A549 (cell line): Measurements from ENCODE around the gene ZNF143. TPM values are rescaled to one million over a fixed set of nuclear protein-coding genes. Genes with fewer than 3 reads are reported as not detected.

ENCODE experiments used
- ATAC-seq, 2 experiments: fragments of 200-7000 bp in 1 of 2; fragments of >200 bp in 1 of 2; cut with Nextera tagmentation in 1 of 2; cut with Tn5 transposase in 1 of 2; 3 replicates each; pipeline versions ENCODE4 v1.8.0 to v1.9.1; 2018 to 2020; ENCODE audit warnings: mild to moderate bottlenecking in 1 of 2, moderate library complexity in 1 of 2
- CTCF ChIA-PET: fragments of 300-600 bp; sonication (Branson Sonifier 250); formaldehyde crosslinking; extraction: SDS; loops from one replicate; lab custom pipeline; 2021; ENCODE audit warnings: antibody characterized with exemption, inconsistent platforms; lab: Yijun Ruan, JAX
- POLR2A ChIA-PET: fragments of 350-600 bp; formaldehyde crosslinking; extraction: SDS; loops from one replicate; lab custom pipeline; 2021; ENCODE audit warnings: antibody characterized with exemption, inconsistent platforms; lab: Yijun Ruan, JAX
- DNase-seq, 2 experiments: peaks; one replicate each; pipeline versions ENCODE4 v3.0.0 to v3.0.0-alpha.2; 2011 to 2016; ENCODE audit warnings: low read depth in 1 of 2, low spot score in 1 of 2
- FAIRE-seq: peaks from 2 replicates; lab custom pipeline; 2011; peaks lifted over from hg19 to GRCh38; lab: Jason Lieb, UNC
- H3K27ac ChIP-seq, 2 experiments: fragments of >200 bp; sonication (Bioruptor Twin); formaldehyde crosslinking; 3 replicates each; pipeline ENCODE4 v1.5.1; 2016 to 2017
- H3K4me1 ChIP-seq: fragments of >200 bp; sonication (Bioruptor Twin); formaldehyde crosslinking; 3 replicates; pipeline ENCODE4 v1.6.1; 2016
- H3K4me2 ChIP-seq: fragments of >200 bp; sonication (Bioruptor Twin); formaldehyde crosslinking; 3 replicates; pipeline ENCODE4 v1.6.1; 2016
- H3K4me3 ChIP-seq: fragments of >200 bp; sonication (Bioruptor Twin); formaldehyde crosslinking; 3 replicates; pipeline ENCODE4 v1.5.1; 2016
- H3K9me3 ChIP-seq: fragments of >200 bp; sonication (Bioruptor Twin); formaldehyde crosslinking; 3 replicates; pipeline ENCODE4 v1.6.1; 2016
- ATOH8 ChIP-seq: fragments of 250-450 bp; sonication (Bioruptor Pico); IDR thresholded peaks from 2 replicates; pipeline ENCODE4 v1.5.0; 2020; ENCODE audit warnings: low read depth, mild to moderate bottlenecking, moderate library complexity
- BCL3 ChIP-seq: fragments of >200 bp; sonication (Bioruptor Twin); formaldehyde crosslinking; IDR thresholded peaks from 3 replicates; pipeline ENCODE4 v1.6.1; 2016
- CBX2 ChIP-seq: fragments of 200-600 bp; sonication (generic); IDR thresholded peaks from 2 replicates; pipeline ENCODE4 v1.6.1; 2016; ENCODE audit warnings: low read depth, mild to moderate bottlenecking, borderline replicate concordance
- EHMT2 ChIP-seq: fragments of 200-600 bp; sonication (generic); IDR thresholded peaks from 2 replicates; pipeline ENCODE4 v1.6.1; 2016; ENCODE audit warnings: antibody characterized with exemption, low read depth, mild to moderate bottlenecking, moderate library complexity
- EP300 ChIP-seq, 2 experiments: fragments of >200 bp; sonication (Bioruptor Twin); formaldehyde crosslinking; IDR thresholded peaks; 2 replicates in 1 of 2; 3 replicates in 1 of 2; pipeline ENCODE4 v1.6.1; 2016 to 2017
- ESRRA ChIP-seq: fragments of 150-350 bp; IDR thresholded peaks from 2 replicates; pipeline ENCODE4 v1.6.1; 2014; ENCODE audit warnings: mild to moderate bottlenecking, low read length, borderline replicate concordance
- FOSB ChIP-seq: fragments of 250-450 bp; sonication (Bioruptor Pico); IDR thresholded peaks from 2 replicates; pipeline ENCODE4 v1.5.0; 2020; ENCODE audit warnings: mild to moderate bottlenecking, moderate library complexity
- FOSL2 ChIP-seq, 2 experiments: fragments of 450-650 bp in 1 of 2; fragments of >200 bp in 1 of 2; sonication (Bioruptor Twin) in 1 of 2; formaldehyde crosslinking; IDR thresholded peaks; 2 replicates each; pipeline versions ENCODE4 v1.5.0 to v1.6.1; 2016 to 2020; ENCODE audit warnings: mild to moderate bottlenecking in 1 of 2, moderate library complexity in 1 of 2
- HEYL ChIP-seq: fragments of 250-450 bp; sonication (Bioruptor Pico); IDR thresholded peaks from 2 replicates; pipeline ENCODE4 v1.8.0; 2021; ENCODE audit warnings: mild to moderate bottlenecking, moderate library complexity
- KDM1A ChIP-seq: fragments of 200-600 bp; sonication (generic); IDR thresholded peaks from 2 replicates; pipeline ENCODE4 v1.6.1; 2016; ENCODE audit warnings: low read depth, mild to moderate bottlenecking
- MAFK ChIP-seq: fragments of 450-650 bp; IDR thresholded peaks from 2 replicates; pipeline ENCODE4 v1.6.1; 2014; ENCODE audit not compliant: partially characterized antibody
- MYC ChIP-seq: IDR thresholded peaks from 2 replicates; pipeline ENCODE4 v1.6.1; 2012; ENCODE audit warnings: mild to moderate bottlenecking, inconsistent platforms, low read length, improper control_type of control experiment, borderline replicate concordance
- NFE2L2 ChIP-seq: fragments of 150-350 bp; conservative IDR thresholded peaks from 2 replicates; pipeline ENCODE4 v1.6.1; 2014; ENCODE audit warnings: low read length
- POLR2AphosphoS2 ChIP-seq: conservative IDR thresholded peaks from 2 replicates; pipeline ENCODE4 v1.6.1; 2012; ENCODE audit warnings: low read length, improper control_type of control experiment, inconsistent platforms
- RFX5 ChIP-seq: fragments of 450-650 bp; IDR thresholded peaks from 2 replicates; pipeline ENCODE4 v1.7.1; 2014; ENCODE audit warnings: antibody characterized with exemption, mild to moderate bottlenecking, moderate library complexity
- TP53 ChIP-seq: fragments of 250-450 bp; sonication (Bioruptor Pico); IDR thresholded peaks from 2 replicates; pipeline ENCODE4 v1.5.0; 2021; ENCODE audit warnings: mild to moderate bottlenecking, moderate library complexity
- ZNF302 ChIP-seq: fragments of 250-450 bp; sonication (Bioruptor Pico); IDR thresholded peaks from 2 replicates; pipeline ENCODE4 v1.9.0; 2021; ENCODE audit warnings: inconsistent platforms, mild to moderate bottlenecking, moderate library complexity
- WGBS: methylation state at CpG from one replicate; pipeline ENCODE4 v1.1.6; 2017; ENCODE audit errors: missing lambda C conversion rate; 5-methylcytosine and 5-hydroxymethylcytosine counted together
- polyA plus RNA-seq, 4 experiments: library from polyadenylated mRNA; depleted of rRNA in 3 of 4; stranded (reverse); fragments of >200 nt; fragmentation: RNase III in 1 of 4; extraction: RNeasy Plus Mini Kit Qiagen cat#74134 plus additional on column Dnase treatment in 1 of 4; gene quantifications; 2 replicates in 3 of 4; 3 replicates in 1 of 4; pipeline ENCODE4 v1.2.3, GENCODE V29; 2011 to 2017
- TF ChIP-seq, protein P1 (sequence below): IDR thresholded peaks from 2 replicates; pipeline ENCODE4 v1.6.1; 2012; ENCODE audit warnings: low read depth, borderline replicate concordance

Gene ZNF143
- polyA plus RNA-seq, 2 of the 4 experiments (the other 2 are of a cell fraction) = 14.4 to 38.4 TPM

DNA sequence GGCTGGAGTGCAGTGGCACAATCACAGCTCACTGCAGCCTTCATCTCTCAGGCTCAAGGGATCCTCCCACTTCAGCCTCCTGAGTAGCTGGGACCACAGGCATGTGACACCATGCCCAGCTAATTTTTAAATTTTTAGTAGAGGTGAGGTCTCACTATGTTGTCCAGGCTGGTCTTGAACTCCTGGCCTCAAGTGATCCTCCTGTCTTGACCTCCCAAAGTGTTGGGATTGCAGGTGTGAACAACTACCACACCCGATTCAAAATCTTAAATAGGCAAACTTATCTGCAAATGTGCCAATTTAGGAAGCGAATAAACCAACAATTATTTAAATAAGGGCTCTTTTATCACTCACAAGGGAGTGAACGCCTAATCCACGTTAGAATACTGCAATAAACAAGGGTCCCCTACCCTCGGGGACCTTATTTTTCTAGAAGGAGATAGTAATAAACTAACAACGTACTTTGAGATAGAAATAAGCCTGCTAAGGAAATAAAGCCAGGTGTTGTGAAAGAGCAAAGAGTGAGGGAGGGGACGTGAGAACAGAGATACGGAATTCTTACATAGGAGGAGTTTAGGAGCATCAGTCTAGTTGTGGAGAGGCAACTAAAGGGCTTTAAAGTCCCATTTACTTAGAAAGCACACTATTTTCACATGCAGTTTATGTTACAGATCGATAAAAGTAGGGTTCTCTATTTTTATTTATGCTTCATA, 109.7 kb downstream of the ZNF143 start:
- Histone ChIP-seq H3K9me3 (no peaks in the 10 kb centered on the region), H3K4me1 (peaks cover 55% of the 10 kb centered on the region), H3K27ac (peak overlapping the region; percentile 83 to 84; a peak in 5 of 6 replicates), H3K4me2 (peak overlapping the region; percentile 92; the same call in 1 of the 3 replicates), H3K4me3 (no peak overlapping the region)
- no peak for DNase-seq
- POLR2A ChIA-PET = no interaction called here
- TF ChIP-seq ATOH8 (CRISPR knock-in tag) (no peak), FOSL2 (IDR thresholded peaks at IDR 0.05) (no peak), FOSL2 (CRISPR knock-in tag; IDR thresholded peaks at IDR 0.05) (no peak), TP53 (no peak), FOSB (CRISPR knock-in tag) (no peak), RFX5 (no peak), ZNF302 (CRISPR knock-in tag) (no peak), MAFK (no peak), HEYL (no peak), KDM1A (no peak), CBX2 (no peak), MYC (no peak), BCL3 (no peak)
- TF ChIP-seq, protein P1, sequence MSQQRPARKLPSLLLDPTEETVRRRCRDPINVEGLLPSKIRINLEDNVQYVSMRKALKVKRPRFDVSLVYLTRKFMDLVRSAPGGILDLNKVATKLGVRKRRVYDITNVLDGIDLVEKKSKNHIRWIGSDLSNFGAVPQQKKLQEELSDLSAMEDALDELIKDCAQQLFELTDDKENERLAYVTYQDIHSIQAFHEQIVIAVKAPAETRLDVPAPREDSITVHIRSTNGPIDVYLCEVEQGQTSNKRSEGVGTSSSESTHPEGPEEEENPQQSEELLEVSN = no peak
- ATAC-seq = no peak
- no peak for FAIRE-seq
- WGBS = 84% methylated on average over 9 of the region's 9 CpGs
- CTCF ChIA-PET = no interaction called here

DNA sequence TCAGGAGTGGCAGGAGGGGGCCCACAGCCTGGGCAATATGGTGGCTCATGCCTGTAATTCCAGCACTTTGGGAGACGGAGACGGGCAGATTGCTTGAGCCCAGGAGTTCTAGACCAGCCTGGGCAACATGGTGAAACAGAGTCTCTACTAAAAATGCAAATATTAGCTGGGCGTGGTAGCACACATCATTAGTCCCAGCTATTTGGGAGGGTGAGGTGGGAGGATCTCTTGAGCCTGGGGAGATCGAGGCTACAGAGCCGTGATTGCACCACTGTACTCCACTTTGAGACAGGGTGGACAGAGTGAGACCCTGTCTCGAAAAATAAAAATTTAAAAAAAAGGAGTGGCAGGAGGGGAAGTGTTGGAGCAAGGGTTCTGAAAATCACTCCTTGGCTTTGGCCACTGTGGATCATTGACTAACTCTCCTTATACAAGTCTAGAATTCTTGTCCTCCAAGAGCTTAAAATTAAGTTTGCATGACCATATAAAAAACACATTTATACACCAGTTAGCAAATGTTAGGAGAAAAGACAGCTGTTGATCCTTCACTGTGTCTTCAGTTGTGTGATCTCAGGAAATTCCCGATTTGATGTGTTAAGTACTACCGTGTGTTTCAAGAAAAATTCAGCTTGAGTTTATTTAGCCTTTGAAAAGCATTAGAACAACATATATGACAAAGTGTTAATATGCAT, 110.4 kb downstream of the ZNF143 start:
- ATAC-seq = no peak
- ChIA-PET POLR2A (no interaction called here), CTCF (interaction anchor here (1.2 kb wide), 1 partner anchor 41 kb away, joined by 3 read pairs; no protein-coding TSS in a partner anchor)
- H3K27ac ChIP-seq = peak overlapping the region; percentile 28 to 95; a peak in 3 of 6 replicates
- no peaks in the 10 kb centered on the region for H3K9me3 ChIP-seq
- 86% methylated on average over 8 of the region's 8 CpGs for WGBS
- DNase-seq = no peak
- H3K4me3 ChIP-seq = no peak overlapping the region
- no peak for TF ChIP-seq ESRRA
- no peak overlapping the region for H3K4me2 ChIP-seq
- FAIRE-seq = no peak
- peaks cover 51% of the 10 kb centered on the region for H3K4me1 ChIP-seq

GRCh38 chr11:9571763-9572115, 110.9 kb downstream of the ZNF143 start:
- Histone ChIP-seq H3K4me3 (no peak overlapping the region), H3K27ac (peak overlapping the region; percentile 95; a peak in 5 of 6 replicates), H3K4me2 (peak overlapping the region; percentile 60), H3K9me3 (no peaks in the 10 kb centered on the region), H3K4me1 (peaks cover 51% of the 10 kb centered on the region)
- ChIA-PET CTCF (interaction anchor here (1.2 kb wide), 1 partner anchor 40 kb away, joined by 3 read pairs; no protein-coding TSS in a partner anchor), POLR2A (no interaction called here)
- DNase-seq (no peak), ATAC-seq (no peak), FAIRE-seq (no peak)
- no peak for TF ChIP-seq EP300 (IDR thresholded peaks at IDR 0.05)
- TF ChIP-seq MAFK = peak; percentile 5
- no peak for TF ChIP-seq POLR2AphosphoS2
- TF ChIP-seq NFE2L2 = no peak
- TF ChIP-seq EHMT2 = no peak
- WGBS = 87% methylated on average over 6 of the region's 6 CpGs
